Loucy (cell line): ENCODE results near the gene STK40.

ENCODE experiments used
- H2AFZ ChIP-seq: fragments of 200-600 bp; sonication (generic); 2 replicates; pipeline ENCODE4 v1.6.0; 2016; ENCODE audit warnings: antibody characterized with exemption, mild to moderate bottlenecking, low read length, moderate library complexity
- H3F3A ChIP-seq: fragments of 200-600 bp; 2 replicates; pipeline ENCODE4 v1.6.0; 2016; ENCODE audit warnings: antibody characterized with exemption, low read depth, mild to moderate bottlenecking
- H3K27me3 ChIP-seq: fragments of 200-600 bp; sonication (generic); 2 replicates; pipeline ENCODE4 v1.6.1; 2014; ENCODE audit warnings: low read length, mild to moderate bottlenecking; ENCODE audit not compliant: insufficient read depth, poor library complexity, severe bottlenecking
- H3K36me3 ChIP-seq: fragments of 200-600 bp; sonication (generic); 2 replicates; pipeline ENCODE4 v1.6.1; 2016; ENCODE audit warnings: low read length; ENCODE audit not compliant: insufficient read depth
- H3K4me1 ChIP-seq: fragments of 200-600 bp; sonication (generic); 2 replicates; pipeline ENCODE4 v1.5.1; 2014; ENCODE audit warnings: low read length, mild to moderate bottlenecking; ENCODE audit not compliant: insufficient read depth, poor library complexity, severe bottlenecking
- H3K4me2 ChIP-seq: fragments of 200-600 bp; sonication (generic); 2 replicates; pipeline ENCODE4 v1.6.0; 2014; ENCODE audit warnings: antibody characterized with exemption, low read length, low read depth, mild to moderate bottlenecking; ENCODE audit not compliant: poor library complexity, severe bottlenecking
- H3K4me3 ChIP-seq: fragments of 200-600 bp; sonication (generic); 2 replicates; pipeline ENCODE4 v1.5.1; 2014; ENCODE audit warnings: low read length, mild to moderate bottlenecking, mixed read lengths; ENCODE audit not compliant: poor library complexity, severe bottlenecking
- H3K79me2 ChIP-seq: fragments of 200-600 bp; sonication (generic); 2 replicates; pipeline ENCODE4 v1.6.1; 2014; ENCODE audit warnings: low read length; ENCODE audit not compliant: insufficient read depth
- H3K9ac ChIP-seq: fragments of 200-600 bp; sonication (generic); 2 replicates; pipeline ENCODE4 v1.6.0; 2014; ENCODE audit warnings: mild to moderate bottlenecking, low read depth, low read length, moderate library complexity; ENCODE audit not compliant: poor library complexity, severe bottlenecking
- H3K9me2 ChIP-seq: fragments of 200-600 bp; sonication (generic); replicated peaks from 2 replicates; pipeline ENCODE4 v1.6.1; 2016; ENCODE audit warnings: low read depth, low read length, mixed read lengths
- H3K9me3 ChIP-seq: fragments of 200-600 bp; sonication (generic); 2 replicates; pipeline ENCODE4 v1.6.1; 2014; ENCODE audit warnings: mild to moderate bottlenecking, antibody characterized with exemption, low read length, low read depth; ENCODE audit not compliant: insufficient read depth
- H4K20me1 ChIP-seq: fragments of 200-600 bp; sonication (generic); 2 replicates; pipeline ENCODE4 v1.6.0; 2014; ENCODE audit warnings: antibody characterized with exemption, low read length, mild to moderate bottlenecking; ENCODE audit not compliant: insufficient read depth, poor library complexity, severe bottlenecking
- CTCF ChIP-seq: fragments of 200-600 bp; sonication (generic); conservative IDR thresholded peaks from 2 replicates; pipeline ENCODE4 v1.5.1; 2014; ENCODE audit warnings: mild to moderate bottlenecking, antibody characterized with exemption, low read length
- EZH2phosphoT487 ChIP-seq: fragments of 200-600 bp; IDR thresholded peaks from 2 replicates; pipeline ENCODE4 v1.6.1; 2018; ENCODE audit warnings: antibody characterized with exemption, mild to moderate bottlenecking, moderate library complexity, borderline replicate concordance

STK40 gene

GRCh38 chr1:36300526-36300925, 85.2 kb downstream of the STK40 start:
- Histone ChIP-seq H2AFZ (no peak overlapping the region), H4K20me1 (no peaks in the 10 kb centered on the region), H3K9ac (no peak overlapping the region), H3K79me2 (no peaks in the 10 kb centered on the region), H3K4me1 (no peaks in the 10 kb centered on the region), H3K36me3 (peaks cover 92% of the 10 kb centered on the region; the same call in 1 of the 2 replicates), H3K9me2 (no peaks in the 10 kb centered on the region), H3K27me3 (no peaks in the 10 kb centered on the region), H3F3A (no peaks in the 10 kb centered on the region), H3K9me3 (no peaks in the 10 kb centered on the region), H3K4me2 (no peak overlapping the region), H3K4me3 (no peak overlapping the region)
- TF ChIP-seq EZH2phosphoT487 = no peak
- TF ChIP-seq CTCF = no peak

- Histone ChIP-seq H3F3A (no peaks in the 10 kb centered on the region), H3K27me3 (no peaks in the 10 kb centered on the region), H3K9ac (no peak overlapping the region), H3K4me2 (no peak overlapping the region), H3K4me3 (no peak overlapping the region), H4K20me1 (no peaks in the 10 kb centered on the region), H3K9me2 (no peaks in the 10 kb centered on the region), H3K36me3 (peaks cover 94% of the 10 kb centered on the region; the same call in 1 of the 2 replicates), H3K79me2 (no peaks in the 10 kb centered on the region), H2AFZ (no peak overlapping the region), H3K4me1 (no peaks in the 10 kb centered on the region), H3K9me3 (no peaks in the 10 kb centered on the region)
- TF ChIP-seq CTCF = no peak
- TF ChIP-seq EZH2phosphoT487 = no peak
Observed at GRCh38 chr1:36298640-36299039, 87.1 kb downstream of the STK40 start.

- Histone ChIP-seq H3K9me2 (no peaks in the 10 kb centered on the region), H3K36me3 (peaks cover 95% of the 10 kb centered on the region; the same call in 1 of the 2 replicates), H3K4me3 (no peak overlapping the region), H3K9ac (no peak overlapping the region), H3K9me3 (no peaks in the 10 kb centered on the region), H2AFZ (no peak overlapping the region), H3F3A (no peaks in the 10 kb centered on the region), H3K4me1 (no peaks in the 10 kb centered on the region), H3K79me2 (no peaks in the 10 kb centered on the region), H4K20me1 (no peaks in the 10 kb centered on the region), H3K4me2 (no peak overlapping the region), H3K27me3 (no peaks in the 10 kb centered on the region)
- TF ChIP-seq EZH2phosphoT487 (no peak), CTCF (no peak)
Observed at GRCh38 chr1:36297062-36297461, 88.7 kb downstream of the STK40 start.
